Activated T-helper 2 cell treated with anti-CD3 and anti-CD28 coated beads, Interferon-gamma antibody, Interleukin-2, Interleukin-4, amounts not matched to agents 10 μg/mL and 5 μg/mL and 100 μg/mL, durations not matched to agents 14 hours and 24 hours and 36 hours (primary cell): ENCODE data around the gene PPP4R4. TPM values are rescaled to one million over a fixed set of nuclear protein-coding genes. Genes with fewer than 3 reads are reported as not detected.

ENCODE experiments used
- DNase-seq: peaks from one replicate; pipeline ENCODE4 v3.0.0; 2021; ENCODE audit warnings: low spot score
- H3K27ac Mint-ChIP-seq: one replicate; pipeline ENCODE4 v1.8.0; 2021; ENCODE audit warnings: mixed read lengths
- H3K27me3 Mint-ChIP-seq: one replicate; pipeline ENCODE4 v1.8.0; 2021; ENCODE audit warnings: low read depth, mixed read lengths
- H3K36me3 Mint-ChIP-seq: one replicate; pipeline ENCODE4 v1.8.0; 2021; ENCODE audit warnings: low read depth, mixed read lengths
- H3K4me1 Mint-ChIP-seq: one replicate; pipeline ENCODE4 v1.8.0; 2021; ENCODE audit warnings: low read depth, mixed read lengths
- H3K4me3 Mint-ChIP-seq: one replicate; pipeline ENCODE4 v1.8.0; 2021; ENCODE audit warnings: low read depth, mild to moderate bottlenecking, moderate library complexity, mixed read lengths
- H3K9me3 Mint-ChIP-seq: one replicate; pipeline ENCODE4 v1.8.0; 2021; ENCODE audit warnings: mixed read lengths
- intact Hi-C: fragments of 100-400 bp; cut with micrococcal nuclease; formaldehyde crosslinking; loops from one replicate; pipeline ENCODE4 v1.15.1; 2023
- total RNA-seq: library from RNA; stranded (reverse); gene quantifications from 2 replicates; pipeline ENCODE4 v1.2.3, GENCODE V29; 2022

PPP4R4 gene
- total RNA-seq, 1 donor from 2014 or later: 1.8 TPM

- no peak for DNase-seq
- Mint-ChIP-seq H3K27me3 (no peaks in the 10 kb centered on the region), H3K9me3 (peaks cover 11% of the 10 kb centered on the region), H3K27ac (no peak overlapping the region), H3K4me1 (no peaks in the 10 kb centered on the region), H3K36me3 (no peaks in the 10 kb centered on the region), H3K4me3 (no peak overlapping the region)
- intact Hi-C loops: no loop called here
Measured at GRCh38 chr14:94312481-94313246, 138.5 kb downstream of the PPP4R4 start.

- Mint-ChIP-seq H3K36me3 (no peaks in the 10 kb centered on the region), H3K9me3 (no peaks in the 10 kb centered on the region), H3K4me1 (no peaks in the 10 kb centered on the region), H3K27ac (no peak overlapping the region), H3K27me3 (no peaks in the 10 kb centered on the region), H3K4me3 (no peak overlapping the region)
- no peak for DNase-seq
- intact Hi-C loops: no loop called here
Measured at GRCh38 chr14:94313991-94314655, 140.0 kb downstream of the PPP4R4 start.

GRCh38 chr14:94314890-94315289, 140.8 kb downstream of the PPP4R4 start:
- Mint-ChIP-seq H3K4me1 (no peaks in the 10 kb centered on the region), H3K27ac (no peak overlapping the region), H3K4me3 (no peak overlapping the region), H3K27me3 (no peaks in the 10 kb centered on the region), H3K9me3 (no peaks in the 10 kb centered on the region), H3K36me3 (no peaks in the 10 kb centered on the region)
- intact Hi-C loops: no loop called here
- no peak for DNase-seq

- no peaks in the 10 kb centered on the region for H3K9me3 Mint-ChIP-seq
- no peaks in the 10 kb centered on the region for H3K36me3 Mint-ChIP-seq
- intact Hi-C loops: no loop called here
- no peak overlapping the region for H3K4me3 Mint-ChIP-seq
- no peak overlapping the region for H3K27ac Mint-ChIP-seq
- H3K4me1 Mint-ChIP-seq: no peaks in the 10 kb centered on the region
- DNase-seq: no peak
- no peaks in the 10 kb centered on the region for H3K27me3 Mint-ChIP-seq
Measured at GRCh38 chr14:94316692-94317091, 142.6 kb downstream of the PPP4R4 start.

- H3K4me3 Mint-ChIP-seq: no peak overlapping the region
- no peaks in the 10 kb centered on the region for H3K9me3 Mint-ChIP-seq
- H3K36me3 Mint-ChIP-seq: no peaks in the 10 kb centered on the region
- H3K27ac Mint-ChIP-seq: no peak overlapping the region
- no peak for DNase-seq
- intact Hi-C loops: no loop called here
- H3K4me1 Mint-ChIP-seq: no peaks in the 10 kb centered on the region
- H3K27me3 Mint-ChIP-seq: no peaks in the 10 kb centered on the region
Measured at GRCh38 chr14:94317259-94317658, 143.1 kb downstream of the PPP4R4 start.

- H3K27me3 Mint-ChIP-seq: no peaks in the 10 kb centered on the region
- DNase-seq: no peak
- H3K9me3 Mint-ChIP-seq: no peaks in the 10 kb centered on the region
- H3K36me3 Mint-ChIP-seq: no peaks in the 10 kb centered on the region
- H3K4me1 Mint-ChIP-seq: no peaks in the 10 kb centered on the region
- H3K27ac Mint-ChIP-seq: no peak overlapping the region
- no peak overlapping the region for H3K4me3 Mint-ChIP-seq
- intact Hi-C loops: no loop called here
Measured at GRCh38 chr14:94320243-94320642, 146.1 kb downstream of the PPP4R4 start.

GRCh38 chr14:94321421-94322271, 147.5 kb downstream of the PPP4R4 start:
- Mint-ChIP-seq H3K27me3 (no peaks in the 10 kb centered on the region), H3K27ac (no peak overlapping the region), H3K9me3 (no peaks in the 10 kb centered on the region), H3K36me3 (no peaks in the 10 kb centered on the region), H3K4me3 (no peak overlapping the region), H3K4me1 (no peaks in the 10 kb centered on the region)
- intact Hi-C loops: no loop called here
- DNase-seq: no peak

- Mint-ChIP-seq H3K27me3 (no peaks in the 10 kb centered on the region), H3K4me3 (no peak within 1 kb of the TSS), H3K9me3 (no peaks in the 10 kb centered on the region), H3K4me1 (no peaks in the 10 kb centered on the region), H3K36me3 (no peaks in the 10 kb centered on the region), H3K27ac (no peak within 1 kb of the TSS)
- DNase-seq: no peak
- intact Hi-C loops: no loop called here
Measured at GRCh38 chr14:94322648-94323570, 148.8 kb downstream of the PPP4R4 start, which contains the start of gene SERPINA6. SERPINA6 (minus strand) TSS chr14:94323336; CDS start chr14:94314648, 8,688 bp downstream.

- DNase-seq: no peak
- Mint-ChIP-seq H3K9me3 (no peaks in the 10 kb centered on the region), H3K27me3 (peaks cover 3% of the 10 kb centered on the region), H3K36me3 (no peaks in the 10 kb centered on the region), H3K27ac (no peak overlapping the region), H3K4me1 (no peaks in the 10 kb centered on the region), H3K4me3 (no peak overlapping the region)
- intact Hi-C loops: no loop called here
Measured at GRCh38 chr14:94328196-94328595, 154.1 kb downstream of the PPP4R4 start.

Other genes with a start within 250 kb of the PPP4R4 start
- not detected in 2 replicates for gene FAM181A, start 247.0 kb upstream of the PPP4R4 start, total RNA-seq
- gene ASB2, start 197.8 kb upstream of the PPP4R4 start, total RNA-seq: 19.8 TPM in 2 replicates
- gene CCDC197, start 177.0 kb upstream of the PPP4R4 start, total RNA-seq: 0.11 TPM in 1 of 2 replicates, not detected in the other
- 2.1 and 2.3 TPM in 2 replicates for gene OTUB2, start 148.0 kb upstream of the PPP4R4 start, total RNA-seq
- gene DDX24, start 93.1 kb upstream of the PPP4R4 start, total RNA-seq: 276 and 277 TPM in 2 replicates
- 27.7 and 31.2 TPM in 2 replicates for gene IFI27L1, start 93.0 kb upstream of the PPP4R4 start, total RNA-seq
- gene IFI27, start 63.6 kb upstream of the PPP4R4 start, total RNA-seq: 2.1 and 5.2 TPM in 2 replicates
- 47.4 and 48.8 TPM in 2 replicates for gene IFI27L2, start 44.7 kb upstream of the PPP4R4 start, total RNA-seq
- not detected in 2 replicates for gene SERPINA10, start 118.9 kb downstream of the PPP4R4 start, total RNA-seq
- not detected in 2 replicates for gene SERPINA6, start 149.0 kb downstream of the PPP4R4 start, total RNA-seq
- not detected in 2 replicates for gene SERPINA2, start 192.4 kb downstream of the PPP4R4 start, total RNA-seq
- gene SERPINA1, start 214.3 kb downstream of the PPP4R4 start, total RNA-seq: 1.1 and 1.3 TPM in 2 replicates